Left lobe of liver (tissue), 2 donors: Measurements from ENCODE around the gene MVP. TPM values are rescaled to one million over a fixed set of nuclear protein-coding genes. Genes with fewer than 3 reads are reported as not detected.

Source experiments
- ATAC-seq: fragments of 200-7000 bp; cut with Tn5 transposase; one replicate; pipeline ENCODE4 v1.9.1; 2020; ENCODE audit warnings: mild to moderate bottlenecking, moderate library complexity
- DNase-seq: peaks from one replicate; pipeline ENCODE4 v3.0.0-alpha.2; 2020; ENCODE audit warnings: low spot score
- total RNA-seq: library from RNA; stranded (reverse); gene quantifications from one replicate; pipeline ENCODE4 v1.2.1, GENCODE V29; 2021
- donor health status: DM: no; HTN: no; CAD: no; lungs with moderate emphysema.
- donor health status: DM: no; HTN: yes; CAD: no.

Gene MVP
- total RNA-seq, 1 donor from 2014 or later: 44.4 TPM

GRCh38 chr16:29804020-29804419 lies 16.2 kb upstream of the MVP start:
- ATAC-seq: no peak
- no peak for DNase-seq

DNA sequence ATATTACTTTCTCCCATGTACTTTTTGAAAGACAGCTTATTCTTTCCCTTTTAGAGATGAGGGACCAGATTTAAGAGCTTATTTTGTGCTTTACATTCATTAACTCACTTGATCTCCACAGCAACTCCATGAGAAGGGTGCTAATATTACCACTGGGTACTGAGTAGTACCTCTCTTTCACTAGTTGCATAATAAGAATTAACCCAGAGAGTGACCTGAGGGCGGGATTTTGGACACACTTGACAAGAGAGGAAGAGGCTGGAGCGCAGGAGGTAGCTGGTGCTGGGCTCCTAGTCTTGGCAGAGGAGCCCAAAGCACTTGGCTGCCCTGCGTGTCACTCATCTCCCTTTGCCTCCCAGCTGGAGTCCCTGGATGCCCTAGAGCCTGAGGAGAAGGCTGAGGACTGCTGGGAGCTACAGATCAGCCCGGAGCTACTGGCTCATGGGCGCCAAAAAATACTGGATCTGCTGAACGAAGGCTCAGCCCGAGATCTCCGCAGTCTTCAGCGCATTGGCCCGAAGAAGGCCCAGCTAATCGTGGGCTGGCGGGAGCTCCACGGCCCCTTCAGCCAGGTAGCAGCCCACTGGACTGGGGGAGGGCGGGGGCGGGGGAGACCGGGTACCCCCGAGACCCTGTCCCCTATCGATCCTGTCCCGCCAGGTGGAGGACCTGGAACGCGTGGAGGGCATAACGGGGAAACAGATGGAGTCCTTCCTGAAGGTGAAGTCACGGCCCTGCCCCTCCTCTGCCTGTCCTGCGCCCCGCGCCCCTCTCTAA lies 15.6 kb upstream of the MVP start:
- DNase-seq (peak; percentile 87), ATAC-seq (peak; percentile 66)

DNA sequence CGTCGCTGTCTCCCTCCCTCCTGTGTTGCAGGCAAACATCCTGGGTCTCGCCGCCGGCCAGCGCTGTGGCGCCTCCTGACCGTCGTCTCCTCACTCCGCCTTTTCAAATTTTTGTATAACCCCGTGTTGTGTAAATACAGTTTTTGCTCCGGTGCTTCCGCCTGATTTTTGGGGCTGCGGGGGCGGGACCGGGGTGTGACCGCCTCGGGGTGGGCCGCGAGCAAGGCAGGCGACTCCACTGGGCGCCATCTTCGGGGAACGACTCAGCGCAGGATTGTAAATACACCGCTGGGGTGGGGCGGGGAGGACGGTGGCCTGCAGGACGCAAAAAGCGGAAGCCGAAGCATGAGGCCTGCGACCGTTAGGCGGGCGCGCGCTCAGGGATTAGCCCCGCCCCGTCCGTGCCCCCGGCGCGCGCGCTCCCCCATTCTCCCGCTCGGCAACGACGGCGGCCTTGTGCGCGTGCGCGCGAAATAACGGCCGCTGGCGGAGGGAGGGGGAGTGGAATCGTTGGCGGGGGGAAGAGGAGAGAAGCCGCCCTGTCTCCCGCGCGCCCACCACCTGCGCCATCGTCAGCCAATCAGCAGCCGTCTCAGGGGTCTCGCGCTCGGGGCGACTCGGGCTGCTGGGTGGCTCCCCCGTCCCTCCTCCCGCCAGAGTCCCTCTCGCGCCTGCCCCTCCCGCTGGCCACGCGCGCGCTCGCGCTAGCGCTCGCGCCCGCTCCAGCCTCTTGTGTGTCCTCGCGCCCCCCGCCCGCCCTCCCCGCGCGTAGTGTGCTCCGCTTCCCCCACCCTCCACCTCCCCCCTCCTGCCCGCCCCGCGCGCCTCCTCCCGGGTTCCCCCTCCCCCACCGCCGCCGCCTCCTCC lies 14.8 kb upstream of the MVP start:
- ATAC-seq (peak; percentile 83), DNase-seq (peak; percentile 99)

DNA sequence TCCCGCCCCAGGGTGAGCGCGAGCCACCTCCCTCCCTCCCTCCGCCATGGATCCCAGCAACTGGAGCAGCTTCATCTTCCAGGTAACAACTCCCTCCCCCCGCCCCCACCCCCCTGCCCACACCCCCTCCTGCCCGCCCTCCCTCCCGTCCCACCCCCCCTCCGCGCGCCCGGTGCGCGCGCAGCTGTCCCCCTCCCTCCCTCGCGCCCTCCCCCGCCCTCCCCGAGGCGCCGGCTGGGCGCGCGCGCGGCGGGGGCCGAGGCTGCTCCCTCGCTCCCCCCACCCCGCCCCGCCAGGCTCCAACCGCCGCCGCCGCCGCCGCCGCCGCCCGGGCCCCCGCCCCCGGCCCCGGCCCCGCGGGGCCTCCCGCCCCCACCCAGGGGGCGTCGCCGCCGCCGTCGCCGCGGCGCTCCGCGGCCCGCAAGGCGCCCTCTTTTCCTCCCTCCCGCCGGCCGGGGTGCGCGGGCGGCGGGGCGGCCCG lies 14.1 kb upstream of the MVP start, which contains the start of gene MAZ:
MAZ (plus strand) TSS at position 431 of the 481 bp plus-strand sequence. CDS start 173 bp downstream, outside the sequence.
- DNase-seq: no peak
- peak; percentile 14 for ATAC-seq

GRCh38 chr16:29806641-29807425 lies 13.4 kb upstream of the MVP start:
- DNase-seq (peak; percentile 69), ATAC-seq (no peak)

DNA sequence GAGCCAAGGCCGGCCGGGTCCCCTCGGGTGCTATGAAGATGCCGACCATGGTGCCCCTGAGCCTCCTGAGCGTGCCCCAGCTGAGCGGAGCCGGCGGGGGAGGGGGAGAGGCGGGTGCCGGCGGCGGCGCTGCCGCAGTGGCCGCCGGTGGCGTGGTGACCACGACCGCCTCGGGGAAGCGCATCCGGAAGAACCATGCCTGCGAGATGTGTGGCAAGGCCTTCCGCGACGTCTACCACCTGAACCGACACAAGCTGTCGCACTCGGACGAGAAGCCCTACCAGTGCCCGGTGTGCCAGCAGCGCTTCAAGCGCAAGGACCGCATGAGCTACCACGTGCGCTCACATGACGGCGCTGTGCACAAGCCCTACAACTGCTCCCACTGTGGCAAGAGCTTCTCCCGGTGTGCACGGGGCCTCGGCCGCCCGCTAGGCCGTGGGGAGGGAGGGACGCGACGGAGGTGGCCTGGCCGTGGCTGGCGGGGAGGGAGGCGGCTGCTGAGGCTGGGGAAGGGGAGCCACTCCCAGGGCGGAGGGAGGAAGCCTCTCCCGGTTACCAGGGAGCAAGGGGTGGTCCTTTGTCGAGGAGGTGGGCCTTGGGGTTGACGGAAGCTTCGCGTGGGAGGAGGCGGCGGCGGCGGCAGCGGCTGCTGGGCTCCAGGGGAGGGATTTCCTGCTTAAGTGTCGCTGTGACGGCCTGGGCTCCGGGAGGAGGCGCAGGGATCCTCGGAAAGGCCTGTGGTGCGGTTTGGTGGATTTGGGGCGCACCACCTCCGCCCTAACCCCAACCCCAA lies 12.6 kb upstream of the MVP start:
- DNase-seq (peak; percentile 82), ATAC-seq (peak; percentile 3)

DNA sequence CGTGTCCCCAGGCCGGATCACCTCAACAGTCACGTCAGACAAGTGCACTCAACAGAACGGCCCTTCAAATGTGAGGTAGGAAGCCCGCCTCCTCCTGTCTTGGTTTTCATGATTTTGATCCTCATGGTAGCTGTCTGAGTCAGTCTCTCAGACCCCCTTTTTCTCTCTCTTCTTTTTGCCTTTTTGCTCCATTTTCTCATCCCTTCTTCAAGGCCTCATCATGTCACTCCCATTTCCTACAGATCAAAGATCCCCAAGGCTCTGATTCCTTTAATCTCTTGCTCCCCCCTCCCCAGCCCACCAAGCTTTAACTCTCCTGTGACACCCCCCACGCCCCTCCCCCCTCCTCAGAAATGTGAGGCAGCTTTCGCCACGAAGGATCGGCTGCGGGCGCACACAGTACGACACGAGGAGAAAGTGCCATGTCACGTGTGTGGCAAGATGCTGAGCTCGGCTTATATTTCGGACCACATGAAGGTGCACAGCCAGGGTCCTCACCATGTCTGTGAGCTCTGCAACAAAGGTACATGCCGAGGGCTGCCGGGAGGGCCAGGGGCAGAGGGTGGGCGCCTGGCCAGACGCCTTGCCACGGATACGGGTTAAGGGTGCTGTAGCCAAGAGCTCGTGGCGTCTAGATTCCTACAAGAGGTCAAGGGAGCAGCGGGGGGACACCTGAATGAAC lies 11.9 kb upstream of the MVP start:
- no peak for ATAC-seq
- peak; percentile 57 for DNase-seq

GRCh38 chr16:29809031-29809747 lies 11.1 kb upstream of the MVP start:
- ATAC-seq (no peak), DNase-seq (no peak)

- DNase-seq: no peak
Measured at GRCh38 chr16:29809850-29810698, 10.2 kb upstream of the MVP start.

DNA sequence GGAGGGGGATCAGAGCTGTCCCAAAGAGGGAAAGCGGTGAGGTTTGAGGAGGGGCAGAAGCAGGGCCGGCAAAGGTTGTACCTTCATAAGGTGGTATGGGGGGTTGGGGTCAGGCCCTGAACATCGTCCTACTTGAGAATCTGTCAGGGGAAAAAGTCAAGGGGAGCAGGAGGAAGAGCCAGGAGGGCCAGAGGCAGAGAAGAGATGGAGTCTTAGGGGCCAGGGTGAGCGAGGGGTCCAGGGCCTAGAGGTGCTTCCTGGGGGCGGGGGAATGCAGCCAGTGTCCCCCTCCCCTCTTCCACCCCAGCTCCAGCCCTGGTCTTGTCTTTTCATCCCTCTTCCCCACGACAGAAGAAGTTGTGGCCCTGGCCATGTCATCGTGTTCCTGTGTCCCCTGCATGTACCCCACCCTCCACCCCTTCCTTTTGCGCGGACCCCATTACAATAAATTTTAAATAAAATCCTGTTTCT lies 9.5 kb upstream of the MVP start:
- ATAC-seq (no peak), DNase-seq (no peak)

More at GRCh38 chr16:29809850-29810698, 10.2 kb upstream of the MVP start:
- ATAC-seq: no peak

GRCh38 chr16:29811170-29811895 lies 8.9 kb upstream of the MVP start:
- peak; percentile 73 for ATAC-seq
- peak; percentile 94 for DNase-seq

DNA sequence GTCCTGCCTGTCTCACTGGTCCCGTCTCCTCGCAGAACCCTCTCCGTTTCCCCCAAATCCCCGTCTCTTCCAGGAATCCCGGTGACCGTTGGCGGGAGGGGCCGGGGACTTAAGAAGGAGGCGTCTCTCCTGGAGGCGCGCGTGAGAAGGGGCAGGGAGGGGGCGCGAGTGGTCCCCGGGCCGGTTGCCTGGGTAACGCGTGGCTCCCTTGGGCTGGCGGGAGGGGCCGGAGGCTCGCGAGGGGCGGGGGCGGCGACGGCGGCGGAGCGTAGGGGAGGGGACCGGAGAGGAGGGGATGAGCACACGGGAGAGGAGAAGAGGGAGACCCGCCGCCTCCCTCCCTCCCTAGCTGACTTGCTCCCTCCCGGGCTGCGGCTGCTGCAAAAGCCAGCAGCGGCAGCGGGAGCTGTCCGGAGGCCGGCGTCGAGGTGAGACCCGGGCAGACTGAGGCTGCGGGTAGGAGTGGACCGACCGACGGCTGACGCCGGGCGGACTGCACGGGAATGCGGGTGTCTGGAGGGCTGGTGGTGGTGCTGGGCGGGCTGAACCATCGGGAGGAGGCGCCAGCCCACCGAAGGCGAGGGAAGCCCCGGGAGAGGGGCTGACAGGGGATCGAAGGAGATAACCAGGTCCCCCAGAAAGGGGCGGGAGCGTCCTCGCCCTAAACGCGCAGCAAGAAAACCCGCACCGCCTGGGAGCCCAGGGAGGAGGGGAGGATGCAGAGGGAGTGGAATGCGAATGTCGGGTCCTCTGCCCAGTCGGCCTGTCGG lies 8.2 kb upstream of the MVP start, which contains the start of gene PRRT2:
PRRT2 (plus strand) TSS at position 298 of the 770 bp plus-strand sequence. CDS start 862 bp downstream, outside the sequence.
- DNase-seq: no peak

GRCh38 chr16:29812754-29813643 lies 7.3 kb upstream of the MVP start:
- no peak for ATAC-seq
- no peak for DNase-seq

More for the DNA sequence above, 8.2 kb upstream of the MVP start, which contains the start of gene PRRT2:
- ATAC-seq: no peak

DNA sequence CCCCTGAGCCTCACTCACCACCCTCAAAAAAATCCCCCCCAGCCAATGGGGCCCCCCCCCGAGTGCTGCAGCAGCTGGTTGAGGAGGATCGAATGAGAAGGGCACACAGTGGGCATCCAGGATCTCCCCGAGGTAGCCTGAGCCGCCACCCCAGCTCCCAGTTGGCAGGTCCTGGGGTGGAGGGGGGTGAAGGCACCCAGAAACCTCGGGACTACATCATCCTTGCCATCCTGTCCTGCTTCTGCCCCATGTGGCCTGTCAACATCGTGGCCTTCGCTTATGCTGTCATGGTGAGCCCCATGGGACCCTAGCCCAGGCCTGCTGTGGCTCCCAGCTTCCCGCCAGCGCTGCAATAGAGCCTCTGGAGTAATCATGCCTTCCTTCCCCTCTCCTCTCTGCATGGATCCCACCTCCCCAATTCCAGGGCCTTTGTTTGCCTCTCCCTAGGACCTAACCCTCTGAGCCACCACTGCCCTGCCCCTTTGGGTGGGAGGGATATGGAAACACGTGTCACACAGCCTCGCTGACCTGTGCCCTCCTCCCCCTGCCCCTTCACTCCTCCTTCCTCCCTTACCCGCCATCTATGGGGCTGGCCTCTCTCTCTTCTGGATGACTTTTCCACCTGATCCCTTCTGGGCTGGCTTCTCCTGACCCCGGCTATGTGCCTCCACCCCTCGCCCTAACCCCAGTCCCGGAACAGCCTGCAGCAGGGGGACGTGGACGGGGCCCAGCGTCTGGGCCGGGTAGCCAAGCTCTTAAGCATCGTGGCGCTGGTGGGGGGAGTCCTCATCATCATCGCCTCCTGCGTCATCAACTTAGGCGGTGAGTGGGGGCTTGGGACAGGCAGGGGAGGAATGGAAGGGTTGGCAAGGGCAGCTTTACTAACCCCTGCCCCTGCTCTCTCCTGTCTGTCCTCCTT lies 6.4 kb upstream of the MVP start:
- ATAC-seq: no peak
- DNase-seq: no peak
